ENCODE data around the gene APRT. TPM values are rescaled to one million over a fixed set of nuclear protein-coding genes. Genes with fewer than 3 reads are reported as not detected.
A peak's percentile ranks its signal among the peaks of the same experiment; 100 is the strongest.

The APRT gene
- total and polyA plus RNA-seq, 9 of the 15 experiments (the other 6 are each of a cell fraction or from before 2014, with no cell fraction given), result 41.7 to 409 (median 146) TPM

DNA sequence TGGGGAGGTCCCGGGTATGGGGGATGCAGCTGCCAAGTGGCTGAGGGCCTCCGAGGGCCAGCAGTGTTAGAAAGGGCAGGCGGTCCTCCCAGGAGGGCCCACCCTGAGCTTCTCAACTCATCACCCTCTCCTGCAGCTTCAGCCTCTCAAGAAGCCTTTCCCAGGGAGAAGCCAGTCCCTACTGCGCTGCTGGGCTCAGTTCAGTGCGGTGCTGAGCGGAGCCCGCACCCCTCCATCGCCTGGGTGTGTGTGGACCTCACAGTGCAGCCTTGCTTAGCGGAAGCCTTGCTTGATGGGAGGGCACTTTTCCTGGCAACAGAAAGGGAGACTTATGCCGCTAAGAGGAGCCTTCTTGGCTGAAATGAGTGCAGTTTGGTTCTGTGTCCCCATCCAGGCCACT, 3.5 kb upstream of the APRT start:
- BruUV-seq (replicated peaks), result no TSS peak
- in situ Hi-C loops (cut with MboI), result loop anchor here (10.0 kb wide), 1 partner anchor 400 kb away; the partner anchor contains the start of gene ZNF778
- Histone ChIP-seq H3K27ac (ENCODE audit: extremely low read depth, low read depth, low read length) (no peak overlapping the region), H3K9me3 (replicated peaks; ENCODE audit: control insufficient read depth, insufficient read depth, low read depth, low read length) (no peaks in the 10 kb centered on the region), H4K20me1 (replicated peaks; ENCODE audit: control insufficient read depth, insufficient read depth, low read length) (peaks cover 10% of the 10 kb centered on the region; the same call in 1 of the 2 replicates), H3K4me1 (replicated peaks in 1 of 2; ENCODE audit: control insufficient read depth in 2 of 2, insufficient read depth in 2 of 2, low read length in 2 of 2) (peaks cover 7 to 70% of the 10 kb centered on the region in 2 experiments), H3K9ac (ENCODE audit: insufficient read depth in 1 of 2, low read depth in 2 of 2, low read length in 2 of 2) (peak overlapping the region in 1 of 2 experiments; percentile 50; a peak in 2 of 4 replicates), H3K79me2 (ENCODE audit: control insufficient read depth, insufficient read depth, low read length) (peaks cover 16% of the 10 kb centered on the region), H3K4me2 (ENCODE audit: insufficient read depth, low read length) (no peak overlapping the region), H2AFZ (ENCODE audit: low read depth, low read length) (no peak overlapping the region), H3K4me3 (no peak overlapping the region), H3K36me3 (ENCODE audit: control insufficient read depth, insufficient read depth, low read length) (peaks cover 9% of the 10 kb centered on the region; the same call in 2 of the 3 replicates), H3K9me1 (ENCODE audit: control insufficient read depth, insufficient read depth, low read length) (no peaks in the 10 kb centered on the region), H3K27me3 (ENCODE audit: control insufficient read depth in 2 of 2, insufficient read depth in 2 of 2, low read length in 2 of 2) (no peaks in the 10 kb centered on the region)
- ATAC-seq (no peak), FAIRE-seq (no peak), DNase-seq (ENCODE audit: extremely low read depth in 1 of 4, low spot score in 3 of 4) (no peak)
- TF ChIP-seq ZNF197 (CRISPR knock-in tag; IDR thresholded peaks at IDR 0.05; ENCODE audit: low read depth) (no peak), FOXJ3 (CRISPR knock-in tag; IDR thresholded peaks at IDR 0.05) (no peak), ATF7 (IDR thresholded peaks at IDR 0.05) (no peak), ZNF444 (CRISPR knock-in tag; IDR thresholded peaks at IDR 0.05) (no peak), POLR2G (IDR thresholded peaks at IDR 0.05; ENCODE audit: low read depth, low read length) (0 out of 2 replicates have a peak, but pooled peaks have one; percentile 1), GABPB1 (CRISPR knock-in tag; IDR thresholded peaks at IDR 0.05) (no peak)
- TF ChIP-seq, protein P1, sequence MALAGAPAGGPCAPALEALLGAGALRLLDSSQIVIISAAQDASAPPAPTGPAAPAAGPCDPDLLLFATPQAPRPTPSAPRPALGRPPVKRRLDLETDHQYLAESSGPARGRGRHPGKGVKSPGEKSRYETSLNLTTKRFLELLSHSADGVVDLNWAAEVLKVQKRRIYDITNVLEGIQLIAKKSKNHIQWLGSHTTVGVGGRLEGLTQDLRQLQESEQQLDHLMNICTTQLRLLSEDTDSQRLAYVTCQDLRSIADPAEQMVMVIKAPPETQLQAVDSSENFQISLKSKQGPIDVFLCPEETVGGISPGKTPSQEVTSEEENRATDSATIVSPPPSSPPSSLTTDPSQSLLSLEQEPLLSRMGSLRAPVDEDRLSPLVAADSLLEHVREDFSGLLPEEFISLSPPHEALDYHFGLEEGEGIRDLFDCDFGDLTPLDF (CRISPR knock-in tag; IDR thresholded peaks at IDR 0.05), result no peak
- TF ChIP-seq, protein P2, sequence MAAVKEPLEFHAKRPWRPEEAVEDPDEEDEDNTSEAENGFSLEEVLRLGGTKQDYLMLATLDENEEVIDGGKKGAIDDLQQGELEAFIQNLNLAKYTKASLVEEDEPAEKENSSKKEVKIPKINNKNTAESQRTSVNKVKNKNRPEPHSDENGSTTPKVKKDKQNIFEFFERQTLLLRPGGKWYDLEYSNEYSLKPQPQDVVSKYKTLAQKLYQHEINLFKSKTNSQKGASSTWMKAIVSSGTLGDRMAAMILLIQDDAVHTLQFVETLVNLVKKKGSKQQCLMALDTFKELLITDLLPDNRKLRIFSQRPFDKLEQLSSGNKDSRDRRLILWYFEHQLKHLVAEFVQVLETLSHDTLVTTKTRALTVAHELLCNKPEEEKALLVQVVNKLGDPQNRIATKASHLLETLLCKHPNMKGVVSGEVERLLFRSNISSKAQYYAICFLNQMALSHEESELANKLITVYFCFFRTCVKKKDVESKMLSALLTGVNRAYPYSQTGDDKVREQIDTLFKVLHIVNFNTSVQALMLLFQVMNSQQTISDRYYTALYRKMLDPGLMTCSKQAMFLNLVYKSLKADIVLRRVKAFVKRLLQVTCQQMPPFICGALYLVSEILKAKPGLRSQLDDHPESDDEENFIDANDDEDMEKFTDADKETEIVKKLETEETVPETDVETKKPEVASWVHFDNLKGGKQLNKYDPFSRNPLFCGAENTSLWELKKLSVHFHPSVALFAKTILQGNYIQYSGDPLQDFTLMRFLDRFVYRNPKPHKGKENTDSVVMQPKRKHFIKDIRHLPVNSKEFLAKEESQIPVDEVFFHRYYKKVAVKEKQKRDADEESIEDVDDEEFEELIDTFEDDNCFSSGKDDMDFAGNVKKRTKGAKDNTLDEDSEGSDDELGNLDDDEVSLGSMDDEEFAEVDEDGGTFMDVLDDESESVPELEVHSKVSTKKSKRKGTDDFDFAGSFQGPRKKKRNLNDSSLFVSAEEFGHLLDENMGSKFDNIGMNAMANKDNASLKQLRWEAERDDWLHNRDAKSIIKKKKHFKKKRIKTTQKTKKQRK (IDR thresholded peaks at IDR 0.05; ENCODE audit: borderline replicate concordance, low read depth, low read length), result no peak
- WGBS (ENCODE audit: insufficient coverage, low coverage, missing lambda C conversion rate), result 85% methylated on average over 9 of the region's 10 CpGs
- intact Hi-C loops (cut with micrococcal nuclease), result loop anchor here (10.0 kb wide), 1 partner anchor 190 kb away; no protein-coding TSS in a partner anchor
- ChIA-PET CTCF (ENCODE audit: low intra/inter-chr PET ratio) (interaction anchor here (1.0 kb wide), 1 partner anchor 352 kb away, joined by 8 read pairs; no protein-coding TSS in a partner anchor), POLR2A (interaction anchor here (0.6 to 0.8 kb wide), 3 partner anchors 11 to 423 kb away, joined by 3 read pairs; no protein-coding TSS in a partner anchor)
